HG03025 (cell line): ENCODE data around the gene RAI1.

Source experiments
- ATAC-seq: cut with Tn5 transposase; IDR thresholded peaks from one replicate; pipeline ENCODE4 v1.9.1; 2021; ENCODE audit warnings: mild to moderate bottlenecking, moderate library complexity; ENCODE audit not compliant: unreplicated experiment, low FRiP score

Gene RAI1

GRCh38 chr17:17820463-17821158 is 139.4 kb downstream of the RAI1 start:
- ATAC-seq: no peak

GRCh38 chr17:17822189-17822588 is 140.9 kb downstream of the RAI1 start:
- no peak for ATAC-seq

- no peak for ATAC-seq
These were observed 141.4 kb downstream of the RAI1 start for GRCh38 chr17:17822616-17823015.

GRCh38 chr17:17823433-17824118 is 142.3 kb downstream of the RAI1 start:
- ATAC-seq: peak; percentile 66

GRCh38 chr17:17824119-17824782 is 143.0 kb downstream of the RAI1 start:
- no peak for ATAC-seq

- ATAC-seq: no peak
These were observed 143.7 kb downstream of the RAI1 start for GRCh38 chr17:17824783-17825614.

GRCh38 chr17:17826342-17826713 is 145.1 kb downstream of the RAI1 start:
- ATAC-seq: no peak

GRCh38 chr17:17826942-17827785 is 145.9 kb downstream of the RAI1 start:
- ATAC-seq: no peak

GRCh38 chr17:17827826-17828621 is 146.8 kb downstream of the RAI1 start:
- ATAC-seq: no peak

- ATAC-seq: no peak
These were observed 149.0 kb downstream of the RAI1 start for GRCh38 chr17:17830269-17830567.

GRCh38 chr17:17830740-17831207 is 149.5 kb downstream of the RAI1 start:
- no peak for ATAC-seq

GRCh38 chr17:17831208-17832031 is 150.2 kb downstream of the RAI1 start:
- ATAC-seq: no peak

GRCh38 chr17:17832032-17832363 is 150.7 kb downstream of the RAI1 start:
- ATAC-seq: no peak

GRCh38 chr17:17833658-17834357 is 152.6 kb downstream of the RAI1 start:
- no peak for ATAC-seq

GRCh38 chr17:17834974-17835373 is 153.7 kb downstream of the RAI1 start:
- ATAC-seq: no peak

- ATAC-seq: no peak
These were observed 154.4 kb downstream of the RAI1 start for GRCh38 chr17:17835415-17836249.

- ATAC-seq: peak; percentile 58
These were observed 155.1 kb downstream of the RAI1 start for GRCh38 chr17:17836250-17836817.
